Measurements from ENCODE around the gene RPL29.

- no peak for TF ChIP-seq POLR2A (IDR thresholded peaks at IDR 0.05; ENCODE audit: low read length)
- no peak for TF ChIP-seq GATA1 (IDR thresholded peaks at IDR 0.05; ENCODE audit: low read depth, low read length)
These were observed 11.6 kb upstream of the RPL29 start for GRCh38 chr3:52007291-52007690.
